Endothelial cell of umbilical vein (primary cell): ENCODE measurements around the gene KIAA0753.

Experiments
- CTCF ChIP-seq, 2 donors: IDR thresholded peaks; 1 replicate in 1 of 2; 2 replicates in 1 of 2; pipeline ENCODE4 v1.5.1; 2011; ENCODE audit warnings: low read length in 2 of 2, mild to moderate bottlenecking in 2 of 2, moderate library complexity in 2 of 2, control low read depth in 1 of 2, inconsistent platforms in 1 of 2, low read depth in 1 of 2; ENCODE audit not compliant: insufficient read depth in 1 of 2; ENCODE audit errors: extremely low read depth in 1 of 2
- EZH2 ChIP-seq: IDR thresholded peaks from 2 replicates; pipeline ENCODE4 v1.6.1; 2012; ENCODE audit warnings: borderline replicate concordance, low read depth, mild to moderate bottlenecking, moderate library complexity, low read length, inconsistent platforms; ENCODE audit not compliant: severe bottlenecking
- FOS ChIP-seq: IDR thresholded peaks from 2 replicates; pipeline ENCODE4 v1.6.1; 2011; ENCODE audit warnings: mild to moderate bottlenecking, low read length, moderate library complexity, borderline replicate concordance; ENCODE audit not compliant: insufficient read depth
- GATA2 ChIP-seq: IDR thresholded peaks from 2 replicates; pipeline ENCODE4 v1.7.0; 2011; ENCODE audit warnings: low read depth, mild to moderate bottlenecking, moderate library complexity, mixed read lengths, low read length; ENCODE audit not compliant: insufficient read length, insufficient read depth
- JUN ChIP-seq: IDR thresholded peaks from 2 replicates; pipeline ENCODE4 v1.6.1; 2011; ENCODE audit warnings: borderline replicate concordance, low read depth; ENCODE audit not compliant: insufficient read length, insufficient read depth
- POLR2A ChIP-seq: IDR thresholded peaks from 2 replicates; pipeline ENCODE4 v1.6.1; 2012; ENCODE audit warnings: low read depth, mild to moderate bottlenecking, control low read depth, low read length
- POLR2AphosphoS5 ChIP-seq: IDR thresholded peaks from 2 replicates; pipeline ENCODE4 v1.6.1; 2012; ENCODE audit warnings: low read depth, mild to moderate bottlenecking, control low read depth, low read length, moderate library complexity; ENCODE audit not compliant: insufficient read depth
- TF ChIP-seq, protein P1 (sequence below): IDR thresholded peaks from 2 replicates; pipeline ENCODE4 v1.6.1; 2011; ENCODE audit not compliant: insufficient read depth, insufficient read length

GRCh38 chr17:6583411-6583810, 57.1 kb downstream of the KIAA0753 start:
- TF ChIP-seq CTCF (IDR thresholded peaks at IDR 0.05; ENCODE audit: extremely low read depth in 1 of 2, insufficient read depth in 1 of 2, low read depth in 1 of 2, low read length in 2 of 2) (no peak), POLR2AphosphoS5 (no peak), EZH2 (no peak), POLR2A (no peak), GATA2 (no peak), FOS (no peak), JUN (no peak)
- TF ChIP-seq, protein P1, sequence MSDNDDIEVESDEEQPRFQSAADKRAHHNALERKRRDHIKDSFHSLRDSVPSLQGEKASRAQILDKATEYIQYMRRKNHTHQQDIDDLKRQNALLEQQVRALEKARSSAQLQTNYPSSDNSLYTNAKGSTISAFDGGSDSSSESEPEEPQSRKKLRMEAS: no peak
